Activated T-helper 1 cell treated with anti-CD3 and anti-CD28 coated beads, Interleukin-2, amount 50 U/mL, for 16 hours (primary cell): Measurements from ENCODE around the gene COQ4.
"Not testable (repeated sequence)": the region's sequence is repeated elsewhere in the genome, so short reads cannot be mapped to it uniquely, and the experiment has no call there.

Source experiments
- DNase-seq, 2 donors: peaks; one replicate each; pipeline ENCODE4 v3.0.0-alpha.2; 2020; ENCODE audit warnings: low read depth in 1 of 2, low spot score in 1 of 2

COQ4 gene

GRCh38 chr9:128322404-128323211 is at the start of gene COQ4, which contains the start of gene TRUB2:
Gene COQ4, plus strand, starts transcription at chr9:128322839. Its CDS starts 20 bp downstream, at chr9:128322859.
Gene TRUB2, minus strand, starts transcription at chr9:128322447. Its CDS starts 39 bp downstream, at chr9:128322408.
- peak; percentile 83 to 88 for DNase-seq

DNA sequence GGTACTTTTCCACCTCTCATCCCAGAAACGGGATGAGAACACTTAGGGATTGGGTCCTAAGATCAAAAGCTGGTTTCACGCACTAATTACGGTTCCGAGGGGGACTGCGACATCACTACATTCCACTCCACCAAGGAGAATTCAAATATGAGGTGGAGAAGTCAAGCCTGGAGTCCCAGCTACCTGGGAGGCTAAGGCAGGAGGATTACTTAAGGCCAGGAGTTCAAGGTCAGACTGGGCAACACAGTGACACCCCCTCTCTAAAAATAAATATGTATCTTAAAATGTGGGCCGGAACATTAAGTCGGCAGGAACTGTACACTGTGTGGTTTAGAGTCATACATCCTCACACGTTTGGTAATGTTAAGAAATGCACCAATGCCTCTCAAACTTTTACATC is 48.4 kb upstream of the COQ4 start:
- DNase-seq, result no peak

- no peak for DNase-seq
Observed at GRCh38 chr9:128275198-128276007, 47.2 kb upstream of the COQ4 start, which contains the start of gene GOLGA2. Gene GOLGA2, minus strand, starts transcription at chr9:128276007. Its CDS starts 31 bp downstream, at chr9:128275976.

DNA sequence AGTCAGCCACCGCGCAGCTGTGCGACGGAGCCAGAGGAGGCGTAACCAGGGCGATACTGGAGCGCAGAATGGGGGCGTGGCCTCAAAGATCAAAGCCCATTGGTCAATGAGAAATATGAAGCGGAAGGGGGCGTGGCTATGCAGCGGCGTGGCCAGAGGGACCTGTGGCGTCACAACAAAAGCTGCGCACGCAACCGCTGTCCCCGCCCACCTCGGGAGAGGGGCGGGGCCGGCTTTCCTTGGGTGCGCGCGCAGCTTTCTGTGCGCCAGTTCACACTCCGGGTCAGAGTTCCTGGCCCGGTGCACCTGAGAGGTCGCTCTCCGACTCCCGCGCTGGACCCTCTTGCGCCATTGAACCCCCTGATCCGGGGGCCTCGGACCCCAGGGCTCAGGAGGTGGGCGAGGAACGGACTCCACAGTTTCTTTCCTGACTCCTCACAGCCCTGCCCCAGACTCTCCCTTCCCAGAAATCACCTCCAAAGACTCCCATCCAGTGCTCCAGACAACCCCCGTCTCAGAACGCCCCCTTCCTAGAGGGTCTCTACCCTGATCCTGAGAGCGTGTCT is 46.5 kb upstream of the COQ4 start, which contains the start of gene SWI5:
TSS of gene SWI5 (plus strand) at position 269 of the 566 bp plus-strand sequence.
- DNase-seq, result peak; percentile 99 to 100

GRCh38 chr9:128276574-128277270 is 45.9 kb upstream of the COQ4 start:
- DNase-seq, result no peak

DNA sequence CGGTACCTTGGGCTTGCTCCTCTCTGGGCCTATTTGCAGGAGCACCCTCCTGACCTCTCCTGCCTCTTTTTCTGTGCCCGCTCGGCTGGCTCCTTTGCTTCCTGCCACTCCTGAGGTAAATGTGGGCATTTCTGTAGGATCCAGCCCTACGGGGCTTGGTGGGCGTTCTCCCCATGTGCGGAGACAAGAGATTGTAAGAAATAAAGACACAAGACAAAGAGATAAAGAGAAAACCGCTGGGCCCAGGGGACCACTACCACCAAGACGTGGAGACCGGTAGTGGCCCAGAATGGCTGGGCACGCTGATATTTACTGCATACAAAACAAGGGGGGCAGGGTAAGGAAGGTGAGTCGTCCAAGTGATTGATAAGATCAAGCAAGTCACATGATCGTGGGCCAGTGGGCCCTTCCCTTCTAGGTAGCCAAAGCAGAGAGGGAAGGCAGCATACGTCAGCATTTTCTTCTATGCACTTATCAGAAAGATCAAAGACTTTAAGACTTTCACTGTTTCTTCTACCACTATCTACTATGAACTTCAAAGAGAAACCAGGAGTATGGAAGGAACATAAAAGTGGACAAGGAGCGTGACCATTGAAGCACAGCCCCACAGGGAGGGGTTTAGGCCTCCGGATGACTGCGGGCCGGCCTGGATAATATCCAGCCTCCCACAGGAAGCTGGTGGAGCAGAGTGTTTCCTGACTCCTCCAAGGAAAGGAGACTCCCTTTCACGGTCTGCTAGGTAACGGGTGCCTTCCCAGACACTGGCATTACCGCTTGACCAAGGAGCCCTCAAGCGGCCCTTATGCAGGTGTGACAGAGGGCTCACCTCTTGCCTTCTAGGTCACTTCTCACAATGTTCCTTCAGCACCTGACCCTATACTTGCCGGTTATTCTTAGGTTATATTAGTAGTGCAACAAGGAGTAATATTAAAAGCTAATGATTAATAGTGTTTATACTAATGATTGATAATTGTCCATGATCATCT is 43.3 kb upstream of the COQ4 start:
- not testable (repeated sequence) for DNase-seq

GRCh38 chr9:128280084-128280622 is 42.5 kb upstream of the COQ4 start:
- no peak for DNase-seq

DNA sequence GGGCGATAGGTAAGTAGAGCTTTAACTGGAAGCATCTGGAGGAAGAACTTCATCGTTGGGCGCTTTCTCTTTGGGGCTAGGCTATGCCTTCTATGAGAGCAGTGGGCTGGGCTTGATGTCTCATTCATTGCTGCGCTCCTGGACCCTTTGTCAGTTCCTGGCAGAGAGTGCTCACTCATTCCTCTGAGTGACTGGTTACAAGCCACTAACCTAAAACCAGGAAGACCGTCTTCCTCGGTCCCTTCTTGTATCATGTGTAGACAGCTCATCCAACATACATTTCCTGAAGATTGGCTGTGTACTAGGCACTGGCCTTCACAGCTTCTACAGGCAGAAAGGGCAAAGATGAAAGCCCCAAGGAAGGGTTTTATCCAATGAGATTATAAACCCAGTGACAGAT is 40.1 kb upstream of the COQ4 start:
- DNase-seq, result no peak

- DNase-seq, result no peak
Observed at GRCh38 chr9:128285033-128285784, 37.4 kb upstream of the COQ4 start.

- DNase-seq, result no peak
Observed at GRCh38 chr9:128286440-128286839, 36.2 kb upstream of the COQ4 start.

DNA sequence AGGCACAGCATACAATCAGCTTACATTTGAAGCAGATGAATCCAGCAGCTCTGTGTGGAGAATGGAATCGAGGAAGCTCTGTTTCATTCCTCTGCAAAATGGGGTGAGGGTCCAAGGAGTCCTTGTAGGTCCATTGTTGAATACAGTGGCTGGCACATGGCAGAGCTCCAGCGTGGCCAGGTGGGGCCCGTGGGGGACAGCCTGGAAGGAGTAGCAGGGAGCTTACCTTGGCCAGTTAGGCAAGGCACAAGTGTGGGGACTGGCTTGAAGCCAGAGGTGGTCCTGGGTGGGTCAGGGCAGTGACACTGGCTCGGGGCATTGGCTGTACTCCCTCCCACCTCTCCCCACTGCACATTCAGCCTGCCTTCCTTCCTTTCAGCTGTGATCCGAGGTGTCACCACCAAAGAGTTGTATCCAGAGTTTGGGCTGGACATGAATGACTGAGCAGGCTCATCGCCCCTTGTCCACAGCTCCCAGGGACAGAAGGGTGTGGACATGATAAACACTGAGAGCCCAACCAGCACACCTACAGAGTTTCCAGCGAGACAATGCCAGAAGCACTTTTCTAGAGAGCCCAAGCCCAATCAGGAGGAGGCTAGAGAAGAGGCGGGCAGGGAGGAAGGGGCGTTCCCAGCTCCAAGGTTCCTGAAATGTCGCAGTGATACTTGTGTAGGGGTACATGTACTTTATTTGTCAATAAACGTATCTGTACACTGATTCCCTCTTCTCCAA is 34.2 kb upstream of the COQ4 start:
- DNase-seq, result no peak

DNA sequence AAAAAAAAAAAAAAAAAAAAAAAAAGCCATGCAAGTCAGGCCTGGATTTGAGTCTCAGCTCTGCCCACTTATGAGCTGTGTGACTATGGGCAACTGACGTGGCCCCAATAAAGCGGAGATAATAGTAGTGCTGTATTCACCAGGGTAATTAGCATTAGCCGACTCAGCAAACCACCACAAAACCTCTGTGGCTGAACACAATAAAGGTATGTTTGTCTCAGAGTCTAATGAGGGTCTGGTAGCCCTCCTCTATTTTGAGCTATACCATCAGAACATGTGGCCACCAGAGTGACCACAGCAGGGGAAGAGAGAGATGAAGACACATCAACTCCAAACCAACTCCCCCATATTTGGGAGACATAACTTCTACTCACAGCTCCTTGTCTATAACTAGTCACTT is 30.6 kb upstream of the COQ4 start:
- no peak for DNase-seq

- no peak for DNase-seq
Observed at GRCh38 chr9:128293091-128293490, 29.5 kb upstream of the COQ4 start.

GRCh38 chr9:128294142-128294541 is 28.5 kb upstream of the COQ4 start:
- no peak for DNase-seq

- no peak for DNase-seq
Observed at GRCh38 chr9:128296340-128297220, 26.1 kb upstream of the COQ4 start.

DNA sequence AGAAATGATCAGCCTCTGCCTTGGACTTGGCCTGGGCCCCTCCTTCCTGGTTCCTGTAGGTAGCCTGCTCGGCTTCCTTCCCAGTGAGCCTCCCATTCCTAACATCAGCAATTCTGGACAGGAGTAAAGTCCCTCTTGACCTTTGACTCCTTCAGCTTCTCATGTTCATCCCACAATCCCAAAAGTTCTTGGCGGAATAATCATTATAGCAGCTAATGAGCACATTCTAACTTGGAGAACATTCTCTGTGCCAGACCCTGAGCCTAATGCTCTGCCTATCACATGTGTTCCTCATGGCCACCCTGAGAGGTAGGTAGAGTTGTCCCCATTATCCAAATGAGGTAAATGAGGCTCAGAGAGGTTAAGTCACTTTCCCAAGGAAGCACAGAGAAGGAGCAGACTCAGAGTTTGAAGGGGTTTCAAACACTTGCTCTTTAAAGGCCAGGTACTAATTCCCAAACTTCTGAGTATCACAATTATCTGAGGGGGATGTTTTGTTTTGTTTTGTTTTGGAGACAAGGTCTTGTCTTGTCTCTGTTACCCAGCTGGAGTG is 25.3 kb upstream of the COQ4 start:
- no peak for DNase-seq
